Keratinocyte (primary cell): ENCODE measurements around the gene HLA-DQA1. TPM values are rescaled to one million over a fixed set of nuclear protein-coding genes. Genes with fewer than 3 reads are reported as not detected.

Experiments
- DNase-seq: peaks from one replicate; pipeline ENCODE4 v3.0.0-alpha.2; 2011; ENCODE audit warnings: low read depth, missing footprints, low spot score
- FAIRE-seq: peaks from 2 replicates; lab custom pipeline; 2011; peaks lifted over from hg19 to GRCh38; lab: Jason Lieb, UNC
- H2AFZ ChIP-seq: 2 replicates; pipeline ENCODE4 v1.6.0; 2012; ENCODE audit warnings: low read length, control low read depth, inconsistent platforms; ENCODE audit not compliant: control insufficient read depth
- H3K27ac ChIP-seq: 2 replicates; pipeline ENCODE4 v1.5.1; 2011; ENCODE audit warnings: low read length; ENCODE audit not compliant: control insufficient read depth, insufficient read depth
- H3K27me3 ChIP-seq: 3 replicates; pipeline ENCODE4 v1.6.0; 2011; ENCODE audit warnings: low read length; ENCODE audit not compliant: control insufficient read depth, insufficient read depth; ENCODE audit errors: extremely low read depth
- H3K36me3 ChIP-seq, 2 experiments: 2 replicates in 1 of 2; 3 replicates in 1 of 2; pipeline ENCODE4 v1.5.1; 2011; ENCODE audit warnings: low read length in 2 of 2, mild to moderate bottlenecking in 1 of 2; ENCODE audit not compliant: control insufficient read depth in 2 of 2, insufficient read depth in 2 of 2; ENCODE audit errors: extremely low read depth in 1 of 2
- H3K4me1 ChIP-seq: 3 replicates; pipeline ENCODE4 v1.5.1; 2011; ENCODE audit warnings: low read length; ENCODE audit not compliant: control insufficient read depth, insufficient read depth; ENCODE audit errors: extremely low read depth
- H3K4me2 ChIP-seq: 3 replicates; pipeline ENCODE4 v1.6.0; 2011; ENCODE audit warnings: low read depth, low read length; ENCODE audit not compliant: control insufficient read depth, insufficient read depth; ENCODE audit errors: extremely low read depth
- H3K4me3 ChIP-seq, 3 experiments: fragments of 200-600 bp in 1 of 3; sonication (generic) in 1 of 3; 2 replicates in 2 of 3; 3 replicates in 1 of 3; pipeline ENCODE4 v1.5.1; 2011 to 2016; ENCODE audit warnings: low read length in 3 of 3, mild to moderate bottlenecking in 3 of 3, control low read depth in 2 of 3, inconsistent platforms in 1 of 3, low read depth in 1 of 3, mixed read lengths in 1 of 3, mixed run types in 1 of 3, moderate library complexity in 1 of 3; ENCODE audit not compliant: control insufficient read depth in 2 of 3, insufficient read depth in 2 of 3; ENCODE audit errors: extremely low read depth in 1 of 3
- H3K79me2 ChIP-seq: 2 replicates; pipeline ENCODE4 v1.6.0; 2012; ENCODE audit warnings: low read length; ENCODE audit not compliant: control insufficient read depth, insufficient read depth
- H3K9ac ChIP-seq: 3 replicates; pipeline ENCODE4 v1.6.0; 2011; ENCODE audit warnings: low read length; ENCODE audit not compliant: control insufficient read depth, insufficient read depth; ENCODE audit errors: extremely low read depth
- H3K9me1 ChIP-seq: 3 replicates; pipeline ENCODE4 v1.6.0; 2011; ENCODE audit warnings: low read length; ENCODE audit not compliant: control insufficient read depth, insufficient read depth; ENCODE audit errors: extremely low read depth
- H3K9me3 ChIP-seq: 2 replicates; pipeline ENCODE4 v1.5.1; 2012; ENCODE audit warnings: low read depth, low read length; ENCODE audit not compliant: control insufficient read depth
- H4K20me1 ChIP-seq: 3 replicates; pipeline ENCODE4 v1.6.0; 2011; ENCODE audit warnings: low read length; ENCODE audit not compliant: control insufficient read depth, insufficient read depth; ENCODE audit errors: extremely low read depth
- EZH2 ChIP-seq: IDR thresholded peaks from one replicate; pipeline ENCODE4 v1.6.1; 2012; ENCODE audit warnings: inconsistent platforms, mild to moderate bottlenecking, low read length, moderate library complexity
- dilution Hi-C: fragments of 300-500 bp; cut with MboI; formaldehyde crosslinking; loops from one replicate; pipeline ENCODE4 v1.7.0; 2020; ENCODE audit warnings: low sequenced_read_pairs; ENCODE audit not compliant: extremely low pct_ligation_motif_present
- polyA plus RNA-seq, 5 experiments: library from polyadenylated mRNA; depleted of rRNA in 3 of 5; stranded (reverse) in 3 of 5; stranded (forward) in 1 of 5; unstranded in 1 of 5; fragments of >200 nt; gene quantifications; 1 replicate in 1 of 5; 2 replicates in 3 of 5; 3 replicates in 1 of 5; pipeline versions ENCODE4 v1.2.1 to v1.2.3, GENCODE V29; 2011 to 2012; ENCODE audit warnings: missing spikeins in 2 of 5, low read depth in 1 of 5, low replicate concordance in 1 of 5
- TF ChIP-seq, protein P1 (sequence below), 3 experiments: IDR thresholded peaks in 1 of 3; conservative IDR thresholded peaks in 1 of 3; optimal IDR thresholded peaks in 1 of 3; 2 replicates in 2 of 3; 3 replicates in 1 of 3; pipeline versions ENCODE3 to v1.5.1; 2011; ENCODE audit warnings: low read length in 3 of 3, mild to moderate bottlenecking in 3 of 3, moderate library complexity in 2 of 3, control low read depth in 1 of 3, inconsistent platforms in 1 of 3; ENCODE audit not compliant: insufficient read depth in 2 of 3; ENCODE audit errors: extremely low read depth in 1 of 3

Gene HLA-DQA1
- polyA plus RNA-seq, 1 donor (not counting 4 experiments of a cell fraction or from before 2014, with no cell fraction given) = not detected

DNA sequence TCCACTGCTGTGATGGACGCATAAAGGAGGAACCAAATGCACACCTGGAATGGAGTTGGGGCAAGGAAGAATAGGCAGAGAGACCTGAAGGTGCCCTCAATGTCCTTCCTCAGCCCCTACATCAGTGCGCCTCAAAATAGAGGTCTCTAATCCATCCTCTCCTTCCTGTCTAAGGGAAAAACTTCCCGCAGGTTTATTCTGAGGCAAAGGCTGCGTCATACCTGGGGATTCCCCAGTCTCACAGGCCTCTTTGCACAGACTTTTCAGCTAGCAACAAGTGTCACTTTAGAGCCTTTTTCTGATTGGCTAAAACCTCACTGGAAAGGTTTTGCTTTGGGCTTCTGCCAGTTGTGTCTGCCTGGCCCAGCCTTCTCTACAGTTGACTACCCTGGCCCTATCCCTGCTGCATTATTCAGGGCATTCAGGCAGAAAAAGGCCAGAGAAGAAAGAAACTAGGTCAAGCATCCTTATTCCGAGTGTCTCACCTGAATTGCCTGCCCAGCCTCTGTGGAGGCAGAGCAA lies 31.1 kb downstream of the HLA-DQA1 start:
- Histone ChIP-seq H3K4me3 (no peak overlapping the region), H3K4me2 (no peak overlapping the region), H3K79me2 (no peaks in the 10 kb centered on the region), H3K27me3 (no peaks in the 10 kb centered on the region), H4K20me1 (no peaks in the 10 kb centered on the region), H3K9ac (no peak overlapping the region), H3K36me3 (no peaks in the 10 kb centered on the region), H3K4me1 (peaks cover 6% of the 10 kb centered on the region), H3K9me3 (no peaks in the 10 kb centered on the region), H2AFZ (peak overlapping the region; percentile 72), H3K9me1 (no peaks in the 10 kb centered on the region), H3K27ac (peak overlapping the region; percentile 12)
- DNase-seq = peak; percentile 74
- peak; percentile 99 for FAIRE-seq
- TF ChIP-seq, protein P1, sequence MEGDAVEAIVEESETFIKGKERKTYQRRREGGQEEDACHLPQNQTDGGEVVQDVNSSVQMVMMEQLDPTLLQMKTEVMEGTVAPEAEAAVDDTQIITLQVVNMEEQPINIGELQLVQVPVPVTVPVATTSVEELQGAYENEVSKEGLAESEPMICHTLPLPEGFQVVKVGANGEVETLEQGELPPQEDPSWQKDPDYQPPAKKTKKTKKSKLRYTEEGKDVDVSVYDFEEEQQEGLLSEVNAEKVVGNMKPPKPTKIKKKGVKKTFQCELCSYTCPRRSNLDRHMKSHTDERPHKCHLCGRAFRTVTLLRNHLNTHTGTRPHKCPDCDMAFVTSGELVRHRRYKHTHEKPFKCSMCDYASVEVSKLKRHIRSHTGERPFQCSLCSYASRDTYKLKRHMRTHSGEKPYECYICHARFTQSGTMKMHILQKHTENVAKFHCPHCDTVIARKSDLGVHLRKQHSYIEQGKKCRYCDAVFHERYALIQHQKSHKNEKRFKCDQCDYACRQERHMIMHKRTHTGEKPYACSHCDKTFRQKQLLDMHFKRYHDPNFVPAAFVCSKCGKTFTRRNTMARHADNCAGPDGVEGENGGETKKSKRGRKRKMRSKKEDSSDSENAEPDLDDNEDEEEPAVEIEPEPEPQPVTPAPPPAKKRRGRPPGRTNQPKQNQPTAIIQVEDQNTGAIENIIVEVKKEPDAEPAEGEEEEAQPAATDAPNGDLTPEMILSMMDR (optimal IDR thresholded peaks at IDR 0.05 in 1 of 3, IDR thresholded peaks at IDR 0.05 in 1 of 3, conservative IDR thresholded peaks at IDR 0.05 in 1 of 3; ENCODE audit: extremely low read depth in 1 of 3, insufficient read depth in 2 of 3, low read length in 3 of 3) = no peak
- no peak for TF ChIP-seq EZH2
- dilution Hi-C loops = no loop called here

GRCh38 chr6:32669240-32669639 lies 32.0 kb downstream of the HLA-DQA1 start:
- Histone ChIP-seq H3K4me3 (no peak overlapping the region), H4K20me1 (no peaks in the 10 kb centered on the region), H3K79me2 (no peaks in the 10 kb centered on the region), H2AFZ (no peak overlapping the region), H3K9ac (no peak overlapping the region), H3K4me1 (peaks cover 6% of the 10 kb centered on the region), H3K27ac (no peak overlapping the region), H3K27me3 (no peaks in the 10 kb centered on the region), H3K9me1 (no peaks in the 10 kb centered on the region), H3K9me3 (no peaks in the 10 kb centered on the region), H3K36me3 (no peaks in the 10 kb centered on the region), H3K4me2 (no peak overlapping the region)
- FAIRE-seq (no peak), DNase-seq (no peak)
- TF ChIP-seq, protein P1 (optimal IDR thresholded peaks at IDR 0.05 in 1 of 3, IDR thresholded peaks at IDR 0.05 in 1 of 3, conservative IDR thresholded peaks at IDR 0.05 in 1 of 3; ENCODE audit: extremely low read depth in 1 of 3, insufficient read depth in 2 of 3, low read length in 3 of 3) = no peak
- no peak for TF ChIP-seq EZH2
- dilution Hi-C loops = no loop called here
